Measurements from ENCODE around the gene GIGYF2. TPM values are rescaled to one million over a fixed set of nuclear protein-coding genes. Genes with fewer than 3 reads are reported as not detected.

Gene GIGYF2
- polyA plus RNA-seq, 1 donor (not counting 4 experiments of a cell fraction or from before 2014, with no cell fraction given) = 35.5 TPM

DNA sequence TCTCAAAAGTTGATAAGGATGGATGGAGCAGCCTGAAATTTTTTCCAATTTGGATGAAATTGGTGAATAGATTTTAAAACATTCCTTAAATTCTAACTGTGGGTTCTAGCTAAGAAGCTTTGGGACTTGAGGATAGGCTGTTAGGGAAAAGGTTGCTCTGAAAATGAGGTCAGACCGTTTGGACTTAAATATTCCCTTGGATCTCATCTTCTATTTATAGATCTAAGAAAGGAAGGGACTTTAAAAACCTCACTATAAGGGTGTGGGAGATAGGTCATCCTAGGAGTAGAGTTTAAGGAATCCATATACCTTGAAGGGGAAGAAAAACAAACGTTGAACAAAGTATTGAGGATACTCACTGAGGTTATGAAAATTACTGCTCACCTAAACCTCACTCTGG is 155.5 kb downstream of the GIGYF2 start:
- Histone ChIP-seq H3K9me3 (ENCODE audit: control insufficient read depth, low read depth, low read length) (no peaks in the 10 kb centered on the region), H3K9me1 (ENCODE audit: control insufficient read depth, extremely low read depth, insufficient read depth, low read length) (no peaks in the 10 kb centered on the region), H3K9ac (ENCODE audit: control insufficient read depth, extremely low read depth, insufficient read depth, low read length) (no peak overlapping the region), H3K27me3 (ENCODE audit: control insufficient read depth, extremely low read depth, insufficient read depth, low read length) (no peaks in the 10 kb centered on the region), H3K4me2 (ENCODE audit: control insufficient read depth, extremely low read depth, insufficient read depth, low read depth, low read length) (no peak overlapping the region), H3K79me2 (ENCODE audit: control insufficient read depth, insufficient read depth, low read length) (no peaks in the 10 kb centered on the region), H3K36me3 (ENCODE audit: control insufficient read depth in 2 of 2, extremely low read depth in 1 of 2, insufficient read depth in 2 of 2, low read length in 2 of 2) (peaks cover 26 to 37% of the 10 kb centered on the region in 2 experiments), H4K20me1 (ENCODE audit: control insufficient read depth, extremely low read depth, insufficient read depth, low read length) (no peaks in the 10 kb centered on the region), H2AFZ (ENCODE audit: control insufficient read depth, low read length) (no peak overlapping the region), H3K27ac (ENCODE audit: control insufficient read depth, insufficient read depth, low read length) (no peak overlapping the region), H3K4me3 (ENCODE audit: control insufficient read depth in 2 of 3, extremely low read depth in 1 of 3, insufficient read depth in 2 of 3, low read depth in 1 of 3, low read length in 3 of 3) (no peak overlapping the region), H3K4me1 (ENCODE audit: control insufficient read depth, extremely low read depth, insufficient read depth, low read length) (peaks cover 8% of the 10 kb centered on the region)
- DNase-seq (ENCODE audit: low read depth, low spot score) = no peak
- dilution Hi-C loops (cut with MboI; ENCODE audit: extremely low pct_ligation_motif_present, low sequenced_read_pairs) = loop anchor here (25.0 kb wide), 1 partner anchor 385 kb away; no protein-coding TSS in a partner anchor
- FAIRE-seq = no peak
- TF ChIP-seq EZH2 (IDR thresholded peaks at IDR 0.05; ENCODE audit: low read length) = no peak
- TF ChIP-seq, protein P1, sequence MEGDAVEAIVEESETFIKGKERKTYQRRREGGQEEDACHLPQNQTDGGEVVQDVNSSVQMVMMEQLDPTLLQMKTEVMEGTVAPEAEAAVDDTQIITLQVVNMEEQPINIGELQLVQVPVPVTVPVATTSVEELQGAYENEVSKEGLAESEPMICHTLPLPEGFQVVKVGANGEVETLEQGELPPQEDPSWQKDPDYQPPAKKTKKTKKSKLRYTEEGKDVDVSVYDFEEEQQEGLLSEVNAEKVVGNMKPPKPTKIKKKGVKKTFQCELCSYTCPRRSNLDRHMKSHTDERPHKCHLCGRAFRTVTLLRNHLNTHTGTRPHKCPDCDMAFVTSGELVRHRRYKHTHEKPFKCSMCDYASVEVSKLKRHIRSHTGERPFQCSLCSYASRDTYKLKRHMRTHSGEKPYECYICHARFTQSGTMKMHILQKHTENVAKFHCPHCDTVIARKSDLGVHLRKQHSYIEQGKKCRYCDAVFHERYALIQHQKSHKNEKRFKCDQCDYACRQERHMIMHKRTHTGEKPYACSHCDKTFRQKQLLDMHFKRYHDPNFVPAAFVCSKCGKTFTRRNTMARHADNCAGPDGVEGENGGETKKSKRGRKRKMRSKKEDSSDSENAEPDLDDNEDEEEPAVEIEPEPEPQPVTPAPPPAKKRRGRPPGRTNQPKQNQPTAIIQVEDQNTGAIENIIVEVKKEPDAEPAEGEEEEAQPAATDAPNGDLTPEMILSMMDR (optimal IDR thresholded peaks at IDR 0.05 in 1 of 3, IDR thresholded peaks at IDR 0.05 in 1 of 3, conservative IDR thresholded peaks at IDR 0.05 in 1 of 3; ENCODE audit: extremely low read depth in 1 of 3, insufficient read depth in 2 of 3, low read length in 3 of 3) = no peak

DNA sequence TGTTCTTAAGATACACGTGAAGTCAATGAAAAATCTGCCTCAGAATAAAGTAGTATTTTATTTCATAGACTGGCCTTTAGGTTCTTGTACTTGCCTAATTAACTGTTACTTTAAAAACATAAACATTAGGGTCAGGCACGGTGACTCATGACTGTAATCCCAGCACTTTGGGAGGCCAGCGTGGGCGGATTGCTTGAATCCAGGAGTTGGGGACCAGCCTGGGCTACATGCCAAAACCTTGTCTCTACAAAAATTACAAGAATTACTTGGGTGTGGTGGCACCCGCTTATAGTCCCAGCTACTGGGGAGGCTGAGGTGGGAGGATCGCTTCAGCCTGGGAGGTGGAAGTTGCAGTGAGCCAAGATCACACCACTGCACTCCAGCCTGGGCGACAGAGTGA is 157.0 kb downstream of the GIGYF2 start:
- H3K4me2 ChIP-seq (ENCODE audit: control insufficient read depth, extremely low read depth, insufficient read depth, low read depth, low read length) = no peak overlapping the region
- no peaks in the 10 kb centered on the region for H3K9me1 ChIP-seq (ENCODE audit: control insufficient read depth, extremely low read depth, insufficient read depth, low read length)
- DNase-seq (ENCODE audit: low read depth, low spot score) = no peak
- H3K4me1 ChIP-seq (ENCODE audit: control insufficient read depth, extremely low read depth, insufficient read depth, low read length) = peaks cover 8% of the 10 kb centered on the region
- H4K20me1 ChIP-seq (ENCODE audit: control insufficient read depth, extremely low read depth, insufficient read depth, low read length) = no peaks in the 10 kb centered on the region
- no peaks in the 10 kb centered on the region for H3K9me3 ChIP-seq (ENCODE audit: control insufficient read depth, low read depth, low read length)
- H3K4me3 ChIP-seq (ENCODE audit: control insufficient read depth in 2 of 3, extremely low read depth in 1 of 3, insufficient read depth in 2 of 3, low read depth in 1 of 3, low read length in 3 of 3) = no peak overlapping the region
- H2AFZ ChIP-seq (ENCODE audit: control insufficient read depth, low read length) = no peak overlapping the region
- no peak overlapping the region for H3K27ac ChIP-seq (ENCODE audit: control insufficient read depth, insufficient read depth, low read length)
- no peak overlapping the region for H3K9ac ChIP-seq (ENCODE audit: control insufficient read depth, extremely low read depth, insufficient read depth, low read length)
- dilution Hi-C loops (cut with MboI; ENCODE audit: extremely low pct_ligation_motif_present, low sequenced_read_pairs) = loop anchor here (25.0 kb wide), 1 partner anchor 383 kb away; no protein-coding TSS in a partner anchor
- H3K79me2 ChIP-seq (ENCODE audit: control insufficient read depth, insufficient read depth, low read length) = no peaks in the 10 kb centered on the region
- peak; percentile 51 for FAIRE-seq
- peaks cover 25 to 31% of the 10 kb centered on the region in 2 experiments for H3K36me3 ChIP-seq (ENCODE audit: control insufficient read depth in 2 of 2, extremely low read depth in 1 of 2, insufficient read depth in 2 of 2, low read length in 2 of 2)
- no peak for TF ChIP-seq EZH2 (IDR thresholded peaks at IDR 0.05; ENCODE audit: low read length)
- TF ChIP-seq, protein P1 (optimal IDR thresholded peaks at IDR 0.05 in 1 of 3, IDR thresholded peaks at IDR 0.05 in 1 of 3, conservative IDR thresholded peaks at IDR 0.05 in 1 of 3; ENCODE audit: extremely low read depth in 1 of 3, insufficient read depth in 2 of 3, low read length in 3 of 3) = no peak
- no peaks in the 10 kb centered on the region for H3K27me3 ChIP-seq (ENCODE audit: control insufficient read depth, extremely low read depth, insufficient read depth, low read length)
